MM.1S (cell line): Measurements from ENCODE around the gene GSTA5.

ENCODE experiments used
- DNase-seq: peaks from one replicate; pipeline ENCODE4 v3.0.0-alpha.2; 2015
- H2AFZ ChIP-seq: fragments of 300-600 bp; sonication (generic); 2 replicates; pipeline ENCODE4 v1.6.0; 2016; ENCODE audit warnings: antibody characterized with exemption, low read length
- H3F3A ChIP-seq: fragments of 300-600 bp; sonication (generic); 2 replicates; pipeline ENCODE4 v1.6.1; 2016; ENCODE audit warnings: mild to moderate bottlenecking, antibody characterized with exemption, low read length, moderate library complexity, mixed read lengths; ENCODE audit not compliant: insufficient read depth
- H3K27ac ChIP-seq: fragments of 300-600 bp; sonication (generic); 2 replicates; pipeline ENCODE4 v1.5.1; 2016; ENCODE audit warnings: mild to moderate bottlenecking, low read length
- H3K27me3 ChIP-seq: fragments of 300-600 bp; sonication (generic); replicated peaks from 2 replicates; pipeline ENCODE4 v1.6.0; 2016; ENCODE audit warnings: low read length; ENCODE audit not compliant: insufficient read depth
- H3K36me3 ChIP-seq: fragments of 300-600 bp; sonication (generic); replicated peaks from 2 replicates; pipeline ENCODE4 v1.6.1; 2016; ENCODE audit warnings: mild to moderate bottlenecking, low read length, mixed read lengths; ENCODE audit not compliant: insufficient read depth
- H3K4me1 ChIP-seq: fragments of 300-600 bp; sonication (generic); 2 replicates; pipeline ENCODE4 v1.6.1; 2016; ENCODE audit warnings: low read length, mixed read lengths
- H3K4me2 ChIP-seq: fragments of 300-600 bp; sonication (generic); 2 replicates; pipeline ENCODE4 v1.6.0; 2016; ENCODE audit warnings: low read depth, low read length
- H3K4me3 ChIP-seq: fragments of 300-600 bp; sonication (generic); 2 replicates; pipeline ENCODE4 v1.5.1; 2016; ENCODE audit warnings: low read length, mixed read lengths
- H3K79me2 ChIP-seq: fragments of 300-600 bp; sonication (generic); 2 replicates; pipeline ENCODE4 v1.6.1; 2016; ENCODE audit warnings: mixed run types, low read length, mixed read lengths
- H3K9ac ChIP-seq: fragments of 300-600 bp; sonication (generic); 2 replicates; pipeline ENCODE4 v1.6.1; 2016; ENCODE audit warnings: low read length, mixed read lengths
- H3K9me2 ChIP-seq: fragments of 300-600 bp; sonication (generic); replicated peaks from 2 replicates; pipeline ENCODE4 v1.6.1; 2016; ENCODE audit warnings: mild to moderate bottlenecking, low read length, mixed read lengths; ENCODE audit not compliant: insufficient read depth
- H3K9me3 ChIP-seq: fragments of 300-600 bp; sonication (generic); replicated peaks from 2 replicates; pipeline ENCODE4 v1.6.1; 2016; ENCODE audit warnings: mild to moderate bottlenecking, low read length, mixed read lengths; ENCODE audit not compliant: insufficient read depth
- H4K20me1 ChIP-seq: fragments of 300-600 bp; sonication (generic); 2 replicates; pipeline ENCODE4 v1.6.1; 2016; ENCODE audit warnings: mild to moderate bottlenecking, low read length, moderate library complexity, mixed read lengths; ENCODE audit not compliant: insufficient read depth
- EZH2 ChIP-seq: fragments of 300-600 bp; sonication (generic); optimal IDR thresholded peaks from 2 replicates; pipeline ENCODE3; 2017; ENCODE audit warnings: low read depth, mild to moderate bottlenecking, antibody characterized with exemption, low read length, mixed read lengths
- EZH2phosphoT487 ChIP-seq: fragments of 300-600 bp; sonication (generic); IDR thresholded peaks from 2 replicates; pipeline ENCODE4 v1.6.1; 2018; ENCODE audit warnings: antibody characterized with exemption, low read length
- TF ChIP-seq, protein P1 (sequence below): fragments of 300-600 bp; sonication (generic); IDR thresholded peaks from 2 replicates; pipeline ENCODE4 v1.5.1; 2016; ENCODE audit warnings: antibody characterized with exemption, low read length, mixed read lengths

GSTA5 gene

DNA sequence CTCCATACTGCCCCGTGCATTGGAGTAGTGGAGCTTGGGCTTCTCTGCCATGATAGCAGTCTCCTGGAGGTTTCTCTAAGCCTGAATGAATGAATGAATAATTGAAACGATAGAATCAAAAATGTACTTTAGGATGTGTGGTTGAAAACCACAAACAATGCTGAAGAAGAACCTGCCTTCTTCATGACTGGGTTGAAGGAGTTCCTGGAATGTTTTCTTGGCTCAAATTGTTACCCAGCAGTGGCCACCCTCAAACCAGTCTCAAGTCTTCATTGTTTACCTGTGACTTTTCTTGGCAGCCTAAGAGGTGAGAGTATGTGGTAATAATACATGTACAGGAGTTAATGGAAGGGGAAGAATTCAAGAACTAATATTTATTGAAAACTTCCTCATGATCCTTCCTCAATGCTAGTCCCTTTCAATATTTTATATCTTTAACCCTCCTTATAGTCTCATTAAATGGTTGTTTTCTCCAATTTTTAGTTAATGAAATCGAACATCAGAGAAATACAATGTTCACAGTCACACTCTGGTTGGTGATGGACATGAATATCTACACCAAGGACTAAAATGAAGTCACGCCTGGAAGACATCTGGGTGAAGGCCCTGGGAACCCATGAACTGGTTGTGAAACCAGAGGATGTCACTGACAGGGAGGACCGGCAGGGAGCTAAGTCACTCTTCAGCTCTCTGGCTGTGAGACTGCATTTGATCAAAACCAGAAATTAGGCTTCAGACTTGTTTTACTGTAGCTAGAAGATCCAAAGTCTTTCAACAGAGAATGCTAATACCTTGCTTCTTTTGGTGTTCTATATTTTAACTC is at the start of gene GSTA5:
GSTA5 (minus strand) TSS at position 51 of the 823 bp plus-strand sequence.
- no peak within 1 kb of the TSS for H2AFZ ChIP-seq
- H3K9me2 ChIP-seq = no peaks in the 10 kb centered on the region
- no peaks in the 10 kb centered on the region for H3K27me3 ChIP-seq
- H3K79me2 ChIP-seq = no peaks in the 10 kb centered on the region
- TF ChIP-seq, protein P1, sequence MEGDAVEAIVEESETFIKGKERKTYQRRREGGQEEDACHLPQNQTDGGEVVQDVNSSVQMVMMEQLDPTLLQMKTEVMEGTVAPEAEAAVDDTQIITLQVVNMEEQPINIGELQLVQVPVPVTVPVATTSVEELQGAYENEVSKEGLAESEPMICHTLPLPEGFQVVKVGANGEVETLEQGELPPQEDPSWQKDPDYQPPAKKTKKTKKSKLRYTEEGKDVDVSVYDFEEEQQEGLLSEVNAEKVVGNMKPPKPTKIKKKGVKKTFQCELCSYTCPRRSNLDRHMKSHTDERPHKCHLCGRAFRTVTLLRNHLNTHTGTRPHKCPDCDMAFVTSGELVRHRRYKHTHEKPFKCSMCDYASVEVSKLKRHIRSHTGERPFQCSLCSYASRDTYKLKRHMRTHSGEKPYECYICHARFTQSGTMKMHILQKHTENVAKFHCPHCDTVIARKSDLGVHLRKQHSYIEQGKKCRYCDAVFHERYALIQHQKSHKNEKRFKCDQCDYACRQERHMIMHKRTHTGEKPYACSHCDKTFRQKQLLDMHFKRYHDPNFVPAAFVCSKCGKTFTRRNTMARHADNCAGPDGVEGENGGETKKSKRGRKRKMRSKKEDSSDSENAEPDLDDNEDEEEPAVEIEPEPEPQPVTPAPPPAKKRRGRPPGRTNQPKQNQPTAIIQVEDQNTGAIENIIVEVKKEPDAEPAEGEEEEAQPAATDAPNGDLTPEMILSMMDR = no peak
- H4K20me1 ChIP-seq = no peaks in the 10 kb centered on the region
- H3K36me3 ChIP-seq = no peaks in the 10 kb centered on the region
- H3K9ac ChIP-seq = no peak within 1 kb of the TSS
- no peaks in the 10 kb centered on the region for H3F3A ChIP-seq
- no peak within 1 kb of the TSS for H3K27ac ChIP-seq
- no peak for DNase-seq
- no peaks in the 10 kb centered on the region for H3K9me3 ChIP-seq
- no peaks in the 10 kb centered on the region for H3K4me1 ChIP-seq
- no peak within 1 kb of the TSS for H3K4me3 ChIP-seq
- H3K4me2 ChIP-seq = no peak within 1 kb of the TSS

DNA sequence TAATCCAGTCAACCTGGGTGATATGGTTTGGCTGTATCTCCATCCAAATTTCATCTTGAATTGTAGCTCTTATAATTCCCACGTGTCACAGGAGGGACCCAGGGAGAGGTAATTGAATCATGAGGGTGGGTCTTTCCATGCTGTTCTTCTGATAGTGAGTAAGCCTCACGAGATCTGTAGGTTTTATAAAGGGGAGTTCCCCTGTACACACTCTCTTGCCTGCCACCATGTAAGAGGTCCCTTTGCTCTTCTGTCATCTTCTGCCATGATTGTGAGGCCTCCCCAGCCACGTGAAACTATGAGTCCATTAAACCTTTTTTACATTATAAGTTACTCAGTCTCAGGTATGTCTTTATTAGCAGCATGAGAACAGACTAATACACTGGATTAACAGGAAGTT is 49.4 kb upstream of the GSTA5 start:
- H3K36me3 ChIP-seq = no peaks in the 10 kb centered on the region
- no peak overlapping the region for H2AFZ ChIP-seq
- no peaks in the 10 kb centered on the region for H4K20me1 ChIP-seq
- TF ChIP-seq, protein P1 = no peak
- TF ChIP-seq EZH2 = no peak
- TF ChIP-seq EZH2phosphoT487 = no peak
- no peak overlapping the region for H3K9ac ChIP-seq
- H3K79me2 ChIP-seq = no peaks in the 10 kb centered on the region
- no peak for DNase-seq
- H3K4me1 ChIP-seq = no peaks in the 10 kb centered on the region
- H3K27me3 ChIP-seq = no peaks in the 10 kb centered on the region
- H3K4me3 ChIP-seq = no peak overlapping the region
- H3F3A ChIP-seq = no peaks in the 10 kb centered on the region
- no peaks in the 10 kb centered on the region for H3K9me2 ChIP-seq
- H3K27ac ChIP-seq = no peak overlapping the region
- H3K9me3 ChIP-seq = no peaks in the 10 kb centered on the region
- H3K4me2 ChIP-seq = no peak overlapping the region

DNA sequence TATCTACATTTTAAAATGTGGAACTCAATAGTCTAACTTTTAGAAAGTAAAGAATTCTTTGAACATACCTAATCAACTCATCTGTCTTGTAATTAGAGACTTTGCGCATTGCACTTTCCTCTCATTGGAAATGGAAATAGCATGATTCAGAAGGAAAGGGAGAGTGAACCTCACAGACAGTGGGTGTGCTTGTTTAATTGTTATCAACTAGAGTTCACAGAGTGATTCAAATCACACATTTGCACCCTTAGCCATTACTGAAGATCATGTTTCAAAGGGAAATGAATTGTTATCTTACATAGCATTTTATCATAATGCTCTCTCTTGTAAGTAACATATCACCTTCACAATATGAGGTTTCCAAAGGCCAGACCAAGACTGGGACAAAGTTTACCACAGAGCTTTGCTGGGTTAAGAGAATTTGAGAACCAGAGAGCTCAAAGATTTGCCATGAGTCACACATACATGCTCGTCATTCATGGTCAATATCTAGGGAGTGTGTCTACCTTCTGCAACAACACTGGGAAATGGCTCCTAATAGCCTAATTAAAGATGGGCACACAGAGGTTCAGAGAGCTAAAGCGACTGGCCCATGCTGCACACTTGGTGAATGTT is 47.4 kb upstream of the GSTA5 start:
- no peaks in the 10 kb centered on the region for H3K4me1 ChIP-seq
- no peak for DNase-seq
- H3F3A ChIP-seq = no peaks in the 10 kb centered on the region
- H3K4me3 ChIP-seq = no peak overlapping the region
- no peaks in the 10 kb centered on the region for H4K20me1 ChIP-seq
- H3K9me3 ChIP-seq = no peaks in the 10 kb centered on the region
- H3K9ac ChIP-seq = no peak overlapping the region
- no peaks in the 10 kb centered on the region for H3K36me3 ChIP-seq
- H3K79me2 ChIP-seq = no peaks in the 10 kb centered on the region
- H3K9me2 ChIP-seq = no peaks in the 10 kb centered on the region
- no peak overlapping the region for H2AFZ ChIP-seq
- TF ChIP-seq EZH2 (no peak), EZH2phosphoT487 (no peak)
- TF ChIP-seq, protein P1 = no peak
- no peak overlapping the region for H3K4me2 ChIP-seq
- no peaks in the 10 kb centered on the region for H3K27me3 ChIP-seq
- no peak overlapping the region for H3K27ac ChIP-seq
